Heart left ventricle (tissue), 16 donors: ENCODE data around the gene PLCXD1. TPM values are rescaled to one million over a fixed set of nuclear protein-coding genes. Genes with fewer than 3 reads are reported as not detected.

Source experiments
- ATAC-seq, 4 donors: fragments of 200-7000 bp; cut with Tn5 transposase; one replicate each; pipeline ENCODE4 v1.9.1; 2020 to 2022; ENCODE audit warnings: moderate library complexity in 4 of 4, mild to moderate bottlenecking in 3 of 4, moderate number of reproducible peaks in 1 of 4
- DNase-seq, 5 donors: peaks; one replicate each; pipeline ENCODE4 v3.0.0-alpha.2; 2020
- H3K27ac ChIP-seq, 12 donors: fragments of 200-600 bp; sonication (generic) in 4 of 12; one replicate each; pipeline versions ENCODE4 v1.5.0 to v1.8.0; 2016 to 2022; ENCODE audit warnings: mild to moderate bottlenecking in 2 of 12
- H3K27me3 ChIP-seq, 9 donors: fragments of 200-600 bp; sonication (generic) in 2 of 9; one replicate each; pipeline versions ENCODE4 v1.5.1 to v1.8.0; 2016 to 2022; ENCODE audit warnings: mild to moderate bottlenecking in 3 of 9
- H3K36me3 ChIP-seq, 9 donors: fragments of 200-600 bp; sonication (generic) in 2 of 9; one replicate each; pipeline versions ENCODE4 v1.5.0 to v1.8.0; 2018 to 2022; ENCODE audit warnings: mild to moderate bottlenecking in 2 of 9
- H3K4me1 ChIP-seq, 12 donors: fragments of 200-600 bp; sonication (generic) in 4 of 12; one replicate each; pipeline versions ENCODE4 v1.5.0 to v1.8.0; 2016 to 2022; ENCODE audit warnings: mild to moderate bottlenecking in 3 of 12
- H3K4me3 ChIP-seq, 12 donors: fragments of 200-600 bp; sonication (generic) in 4 of 12; one replicate each; pipeline versions ENCODE4 v1.5.0 to v1.8.0; 2017 to 2022; ENCODE audit warnings: mild to moderate bottlenecking in 9 of 12, moderate library complexity in 4 of 12
- H3K9me3 ChIP-seq, 12 donors: fragments of 200-600 bp; sonication (generic) in 4 of 12; one replicate each; pipeline versions ENCODE4 v1.5.0 to v1.8.0; 2016 to 2022; ENCODE audit warnings: mild to moderate bottlenecking in 1 of 12
- CTCF ChIP-seq, 12 donors: fragments of 200-600 bp; sonication (generic) in 4 of 12; IDR thresholded peaks; one replicate each; pipeline versions ENCODE4 v1.5.0 to v1.8.0; 2018 to 2022; ENCODE audit warnings: antibody characterized with exemption in 12 of 12, mild to moderate bottlenecking in 5 of 12
- POLR2A ChIP-seq, 2 donors: fragments of 450-650 bp; IDR thresholded peaks; one replicate each; pipeline ENCODE4 v1.6.1; 2017; ENCODE audit warnings: antibody characterized with exemption in 2 of 2, mild to moderate bottlenecking in 2 of 2, moderate library complexity in 2 of 2
- WGBS, 4 donors: extraction: QIAGEN DNeasy Blood & Tissue Kit in 2 of 4; methylation state at CpG; one replicate each; pipeline versions ENCODE4 v1.1.5 to v1.1.7; 2013 to 2018; 5-methylcytosine and 5-hydroxymethylcytosine counted together
- intact Hi-C, 10 donors: fragments of 100-400 bp; cut with DNase I; formaldehyde crosslinking; loops; one replicate each; pipeline versions ENCODE4 v1.11.1 to v1.14.2; 2022
- polyA plus RNA-seq, 2 donors: library from polyadenylated mRNA; stranded (reverse); fragments of 200-250 nt; gene quantifications; one replicate each; pipeline ENCODE4 v1.2.3, GENCODE V29; 2013
- total RNA-seq, 9 donors: library from RNA; depleted of rRNA in 2 of 9; stranded (reverse); fragments of >200 nt in 2 of 9; fragmentation: NEBNext Ultra II Directional in 3 of 9; extraction: Animal tissue kit (Norgen Biotek cat#: 25700) in 3 of 9; gene quantifications; one replicate each; pipeline versions ENCODE4 v1.1.0 to v1.2.4, GENCODE V29; 2016 to 2023
- donor health status: ischemic (EF 13 %, LVEDD 7.1; RV severe dilation, severe dysfunction).
- donor health status: healthy with polysubstance abuse.
- donor health status: DM: no; HTN: yes; CAD: no.
- donor health status: DM: no; HTN: no; CAD: no.
- donor health status: ischemic (EF 25% LVEDD 6.9; RV normal size, moderate dysfunction).
- donor health status: ischemic (EF 25% LVEDD 5.7; RV mildly dilated, moderate dysfunction).
- donor health status: healthy.
- donor health status: DM: yes; HTN: yes; CAD: no.
- donor health status: ischemic (EF 35%, LVEDD 5.7; RV mildly dilated, moderate dysfunction).
- donor health status: nonischemic (EF 11% LVEDD 7.7; RV severe dilation, severe dysfunction).
- donor health status: DM: yes; HTN: yes; CAD: no.
- donor health status: PGD.
- donor health status: ischemic (EF 29% LVEDD 5.4; RV normal size, mild dysfunction).
- donor health status: nonischemic (EF 23%, LVEDD 6.1; RV moderate dilation, normal function).

PLCXD1 gene
- total and polyA plus RNA-seq, 11 donors: 0.81 to 27.0 (median 3.0) TPM

GRCh38 chrX:265502-265901 lies 15.7 kb upstream of the PLCXD1 start:
- Histone ChIP-seq H3K9me3 (no peaks in the 10 kb centered on the region), H3K4me3 (no peak overlapping the region), H3K4me1 (peaks cover 0 to 15% (median 3%) of the 10 kb centered on the region in 12 donors), H3K36me3 (no peaks in the 10 kb centered on the region), H3K27ac (no peak overlapping the region), H3K27me3 (no peaks in the 10 kb centered on the region)
- no peak for TF ChIP-seq POLR2A (IDR thresholded peaks at IDR 0.05)
- no peak for TF ChIP-seq CTCF (IDR thresholded peaks at IDR 0.05)
- no peak for DNase-seq
- intact Hi-C loops: no loop called here
- 83 to 87% (median 86%) methylated on average over 8 of the region's 8 CpGs for WGBS, 4 donors
- ATAC-seq: no peak

GRCh38 chrX:267771-268261 lies 13.4 kb upstream of the PLCXD1 start:
- H3K9me3 ChIP-seq: no peaks in the 10 kb centered on the region
- WGBS, 4 donors: 81 to 88% (median 85%) methylated on average over 12 to 33 of the region's 33 CpGs
- peak in 2 of 5 donors; percentile 3 to 7 for DNase-seq

GRCh38 chrX:270848-271367 lies 10.3 kb upstream of the PLCXD1 start:
- intact Hi-C loops: no loop called here
- no peak for ATAC-seq
- H3K27me3 ChIP-seq: no peaks in the 10 kb centered on the region
- H3K27ac ChIP-seq: no peak overlapping the region
- no peak for TF ChIP-seq CTCF (IDR thresholded peaks at IDR 0.05)
- TF ChIP-seq POLR2A (IDR thresholded peaks at IDR 0.05): no peak
- WGBS, 4 donors: 71 to 91% (median 89%) methylated on average over 18 to 21 of the region's 21 CpGs
- peaks cover 2 to 8% (median 7%) of the 10 kb centered on the region in 12 donors for H3K4me1 ChIP-seq
- peak in 4 of 5 donors; percentile 4 to 61 (median 13) for DNase-seq
- no peaks in the 10 kb centered on the region for H3K9me3 ChIP-seq
- H3K36me3 ChIP-seq: no peaks in the 10 kb centered on the region
- no peak overlapping the region for H3K4me3 ChIP-seq

More at GRCh38 chrX:267771-268261, 13.4 kb upstream of the PLCXD1 start:
- Histone ChIP-seq H3K27me3 (no peaks in the 10 kb centered on the region), H3K36me3 (no peaks in the 10 kb centered on the region), H3K4me1 (no peaks in the 10 kb centered on the region), H3K4me3 (no peak overlapping the region), H3K27ac (no peak overlapping the region)
- intact Hi-C loops: no loop called here
- TF ChIP-seq CTCF (IDR thresholded peaks at IDR 0.05) (no peak), POLR2A (IDR thresholded peaks at IDR 0.05) (no peak)
- ATAC-seq: no peak

GRCh38 chrX:274904-275475 lies 6.2 kb upstream of the PLCXD1 start:
- peak overlapping the region in 8 of 12 donors; percentile 17 to 67 (median 42) for H3K27ac ChIP-seq
- intact Hi-C loops: loop anchor here in 3 of 10 donors (5.0 kb wide), 1 partner anchor 42 kb away; the partner anchor contains the start of gene GTPBP6 (in 3 of the 3)
- H3K4me1 ChIP-seq: peaks cover 2 to 20% (median 14%) of the 10 kb centered on the region in 12 donors
- H3K9me3 ChIP-seq: no peaks in the 10 kb centered on the region
- H3K27me3 ChIP-seq: peaks cover 0 to 4% (median 0%) of the 10 kb centered on the region in 9 donors
- peak; percentile 43 to 74 (median 62) for ATAC-seq
- H3K4me3 ChIP-seq: peak overlapping the region in 10 of 12 donors; percentile 50 to 82 (median 60)
- WGBS, 4 donors: 53 to 60% (median 58%) methylated on average over 15 to 16 of the region's 16 CpGs
- DNase-seq: peak; percentile 30 to 79 (median 65)
- no peak for TF ChIP-seq CTCF (IDR thresholded peaks at IDR 0.05)
- no peak for TF ChIP-seq POLR2A (IDR thresholded peaks at IDR 0.05)
- H3K36me3 ChIP-seq: no peaks in the 10 kb centered on the region
